T-cell (primary cell): ENCODE data around the gene TMEM235. TPM values are rescaled to one million over a fixed set of nuclear protein-coding genes. Genes with fewer than 3 reads are reported as not detected.

Source experiments
- ATAC-seq, 4 experiments: fragments of 200-7000 bp in 3 of 4; fragments of 150-1000 bp in 1 of 4; cut with Tn5 transposase; replicated peaks in 1 of 4; 1 replicate in 3 of 4; 2 replicates in 1 of 4; pipeline ENCODE4 v1.10.0; 2021; ENCODE audit warnings: moderate library complexity in 3 of 4, mild to moderate bottlenecking in 2 of 4, moderate number of reproducible peaks in 1 of 4
- CTCF ChIA-PET, 2 donors: fragments of 300-600 bp; sonication (Branson Sonifier 250); formaldehyde crosslinking; loops; one replicate each; lab custom pipeline; 2022; ENCODE audit warnings: antibody characterized with exemption in 2 of 2; lab: Charles Lee
- POLR2A ChIA-PET, 2 donors: fragments of 300-600 bp; sonication (Branson Sonifier 250); formaldehyde crosslinking; loops; one replicate each; lab custom pipeline; 2022; ENCODE audit warnings: antibody characterized with exemption in 2 of 2; lab: Charles Lee
- DNase-seq, 35 experiments: peaks; one replicate each; pipeline versions ENCODE4 v3.0.0 to v3.0.0-alpha.2; 2013 to 2023
- H3K27ac ChIP-seq: one replicate; pipeline ENCODE4 v1.5.1; 2013; ENCODE audit warnings: low read length
- H3K27me3 ChIP-seq, 2 experiments: replicated peaks in 1 of 2; 1 replicate in 1 of 2; 2 replicates in 1 of 2; pipeline versions ENCODE4 v1.6.1 to v1.7.0; 2013; ENCODE audit warnings: low read length in 1 of 2, mixed read lengths in 1 of 2; ENCODE audit not compliant: control insufficient read depth in 2 of 2, insufficient read depth in 2 of 2; ENCODE audit errors: extremely low read depth in 1 of 2
- H3K36me3 ChIP-seq, 2 donors: 1 replicate in 1 of 2; 2 replicates in 1 of 2; pipeline versions ENCODE4 v1.6.1 to v1.7.0; 2013; ENCODE audit warnings: low read length in 1 of 2; ENCODE audit not compliant: control insufficient read depth in 2 of 2, insufficient read depth in 1 of 2; ENCODE audit errors: extremely low read depth in 1 of 2
- H3K4me1 ChIP-seq, 2 experiments: 1 replicate in 1 of 2; 2 replicates in 1 of 2; pipeline versions ENCODE4 v1.6.1 to v1.7.0; 2013; ENCODE audit warnings: low read length in 2 of 2, mixed read lengths in 1 of 2; ENCODE audit not compliant: insufficient read depth in 2 of 2, control insufficient read depth in 1 of 2; ENCODE audit errors: extremely low read depth in 1 of 2
- H3K4me3 ChIP-seq, 2 donors: 1 replicate in 1 of 2; 2 replicates in 1 of 2; pipeline versions ENCODE4 v1.5.1 to v1.7.0; 2013; ENCODE audit warnings: mild to moderate bottlenecking in 2 of 2, low read length in 1 of 2, moderate library complexity in 1 of 2; ENCODE audit not compliant: control insufficient read depth in 1 of 2; ENCODE audit errors: extremely low read depth in 1 of 2
- H3K9me3 ChIP-seq: 2 replicates; pipeline ENCODE4 v1.7.0; 2013
- H3K27ac Mint-ChIP-seq, 2 donors: one replicate each; pipeline ENCODE4 v1.8.0; 2020 to 2021; ENCODE audit warnings: mild to moderate bottlenecking in 2 of 2, mixed read lengths in 2 of 2
- H3K27me3 Mint-ChIP-seq, 2 donors: one replicate each; pipeline ENCODE4 v1.8.0; 2021 to 2022; ENCODE audit warnings: mixed read lengths in 2 of 2
- H3K36me3 Mint-ChIP-seq: one replicate; pipeline ENCODE4 v1.8.0; 2021; ENCODE audit warnings: mixed read lengths
- H3K4me1 Mint-ChIP-seq, 3 donors: one replicate each; pipeline ENCODE4 v1.8.0; 2020 to 2022; ENCODE audit warnings: mixed read lengths in 3 of 3, mild to moderate bottlenecking in 1 of 3
- H3K4me3 Mint-ChIP-seq, 3 donors: one replicate each; pipeline ENCODE4 v1.8.0; 2020 to 2022; ENCODE audit warnings: mild to moderate bottlenecking in 3 of 3, mixed read lengths in 3 of 3, moderate library complexity in 3 of 3
- H3K9me3 Mint-ChIP-seq, 3 donors: one replicate each; pipeline ENCODE4 v1.8.0; 2020 to 2022; ENCODE audit warnings: mixed read lengths in 3 of 3
- WGBS: methylation state at CpG from one replicate; pipeline ENCODE4 v1.1.5; 2013; ENCODE audit warnings: missing lambda C conversion rate; ENCODE audit not compliant: insufficient coverage; 5-methylcytosine and 5-hydroxymethylcytosine counted together
- total RNA-seq, 35 experiments: library from RNA in 6 of 35; stranded (reverse) in 6 of 35; fragments of 120-200 nt in 1 of 35; gene quantifications; one replicate each; pipeline versions ENCODE4 v1.2.1 to v1.2.4 and lab custom pipeline; 2013 to 2026

The TMEM235 gene
- total RNA-seq, 5 donors from 2014 or later (not counting 1 experiment from before 2014, with no cell fraction given) = not detected

- POLR2A ChIA-PET = no interaction called here
- peaks cover 0 to 12% of the 10 kb centered on the region in 2 experiments for H3K4me1 ChIP-seq
- no peak for ATAC-seq
- peaks cover 0 to 23% of the 10 kb centered on the region in 2 experiments for H3K27me3 ChIP-seq
- no peak overlapping the region for H3K4me3 ChIP-seq
- H3K4me1 Mint-ChIP-seq = peaks cover 4 to 14% (median 6%) of the 10 kb centered on the region in 3 donors
- no peak overlapping the region for H3K27ac ChIP-seq
- no peaks in the 10 kb centered on the region for H3K9me3 ChIP-seq
- no peak overlapping the region for H3K27ac Mint-ChIP-seq
- H3K4me3 Mint-ChIP-seq = no peak overlapping the region
- CTCF ChIA-PET = interaction anchor here in 1 of 2 donors (0.5 to 0.6 kb wide), 2 partner anchors 43 to 124 kb away, joined by 3 read pairs; no protein-coding TSS in a partner anchor
- H3K36me3 Mint-ChIP-seq = no peaks in the 10 kb centered on the region
- peaks cover 5 to 6% of the 10 kb centered on the region in 2 donors for H3K27me3 Mint-ChIP-seq
- H3K36me3 ChIP-seq = no peaks in the 10 kb centered on the region
- no peaks in the 10 kb centered on the region for H3K9me3 Mint-ChIP-seq
- no peak for DNase-seq
- WGBS = 97% methylated on average over 20 of the region's 27 CpGs
Measured at GRCh38 chr17:78224231-78225087, 7.0 kb upstream of the TMEM235 start.

DNA sequence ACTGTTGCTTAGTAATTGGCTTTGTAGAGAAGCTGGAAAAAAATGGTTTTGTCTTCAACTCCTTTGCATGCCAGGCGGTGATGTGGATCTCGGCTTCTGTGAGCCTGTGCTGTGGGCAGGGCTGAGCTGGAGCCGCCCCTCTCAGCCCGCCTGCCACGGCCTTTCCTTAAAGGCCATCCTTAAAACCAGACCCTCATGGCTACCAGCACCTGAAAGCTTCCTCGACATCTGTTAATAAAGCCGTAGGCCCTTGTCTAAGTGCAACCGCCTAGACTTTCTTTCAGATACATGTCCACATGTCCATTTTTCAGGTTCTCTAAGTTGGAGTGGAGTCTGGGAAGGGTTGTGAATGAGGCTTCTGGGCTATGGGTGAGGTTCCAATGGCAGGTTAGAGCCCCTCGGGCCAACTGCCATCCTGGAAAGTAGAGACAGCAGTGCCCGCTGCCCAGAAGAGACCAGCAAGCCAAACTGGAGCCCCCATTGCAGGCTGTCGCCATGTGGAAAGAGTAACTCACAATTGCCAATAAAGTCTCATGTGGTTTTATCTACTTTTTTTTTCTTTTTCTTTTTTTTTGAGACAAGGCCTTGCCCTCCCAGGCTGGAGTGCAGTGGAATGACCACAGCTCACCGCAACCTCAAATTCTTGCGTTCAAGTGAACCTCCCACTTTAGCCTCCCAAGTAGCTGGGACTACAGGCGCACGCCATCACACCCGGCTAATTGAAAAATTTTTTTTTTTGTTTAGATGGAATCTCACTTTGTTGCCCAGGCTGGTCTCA, 6.2 kb upstream of the TMEM235 start:
- Histone ChIP-seq H3K9me3 (no peaks in the 10 kb centered on the region), H3K27ac (no peak overlapping the region), H3K4me3 (no peak overlapping the region), H3K4me1 (peaks cover 0 to 12% of the 10 kb centered on the region in 2 experiments), H3K36me3 (no peaks in the 10 kb centered on the region), H3K27me3 (peaks cover 0 to 29% of the 10 kb centered on the region in 2 experiments)
- Mint-ChIP-seq H3K4me3 (no peak overlapping the region), H3K27me3 (peaks cover 7 to 9% of the 10 kb centered on the region in 2 donors), H3K9me3 (no peaks in the 10 kb centered on the region), H3K4me1 (peaks cover 4 to 14% (median 6%) of the 10 kb centered on the region in 3 donors), H3K27ac (no peak overlapping the region), H3K36me3 (no peaks in the 10 kb centered on the region)
- ATAC-seq (no peak), DNase-seq (no peak)
- CTCF ChIA-PET = interaction anchor here in 1 of 2 donors (0.6 kb wide), 1 partner anchor 44 kb away, joined by 3 read pairs; no protein-coding TSS in a partner anchor
- WGBS = 100% methylated on average over 4 of the region's 16 CpGs
- POLR2A ChIA-PET = interaction anchor here in 1 of 2 donors (0.5 kb wide), 1 partner anchor 83 kb away, joined by 3 read pairs; no protein-coding TSS in a partner anchor

- POLR2A ChIA-PET = interaction anchor here (0.5 to 0.7 kb wide), 2 partner anchors 82 to 138 kb away, joined by 3 read pairs; no protein-coding TSS in a partner anchor
- H3K27ac Mint-ChIP-seq = no peak overlapping the region
- no peaks in the 10 kb centered on the region for H3K36me3 Mint-ChIP-seq
Measured at GRCh38 chr17:78226055-78226758, 5.2 kb upstream of the TMEM235 start.

GRCh38 chr17:78226759-78227454, 4.5 kb upstream of the TMEM235 start:
- 28% methylated on average over 8 of the region's 20 CpGs for WGBS

More at GRCh38 chr17:78226055-78226758, 5.2 kb upstream of the TMEM235 start:
- no peak overlapping the region for H3K4me3 Mint-ChIP-seq
- Histone ChIP-seq H3K4me3 (no peak overlapping the region), H3K36me3 (no peaks in the 10 kb centered on the region), H3K27ac (no peak overlapping the region), H3K9me3 (no peaks in the 10 kb centered on the region), H3K4me1 (peaks cover 0 to 13% of the 10 kb centered on the region in 2 experiments), H3K27me3 (peaks cover 1 to 39% of the 10 kb centered on the region in 2 experiments)
- ATAC-seq = no peak
- CTCF ChIA-PET = no interaction called here
- peaks cover 14 to 18% of the 10 kb centered on the region in 2 donors for H3K27me3 Mint-ChIP-seq
- no peak for DNase-seq
- WGBS = 89% methylated on average over 10 of the region's 12 CpGs
- peaks cover 7 to 14% (median 13%) of the 10 kb centered on the region in 3 donors for H3K4me1 Mint-ChIP-seq
- no peaks in the 10 kb centered on the region for H3K9me3 Mint-ChIP-seq

DNA sequence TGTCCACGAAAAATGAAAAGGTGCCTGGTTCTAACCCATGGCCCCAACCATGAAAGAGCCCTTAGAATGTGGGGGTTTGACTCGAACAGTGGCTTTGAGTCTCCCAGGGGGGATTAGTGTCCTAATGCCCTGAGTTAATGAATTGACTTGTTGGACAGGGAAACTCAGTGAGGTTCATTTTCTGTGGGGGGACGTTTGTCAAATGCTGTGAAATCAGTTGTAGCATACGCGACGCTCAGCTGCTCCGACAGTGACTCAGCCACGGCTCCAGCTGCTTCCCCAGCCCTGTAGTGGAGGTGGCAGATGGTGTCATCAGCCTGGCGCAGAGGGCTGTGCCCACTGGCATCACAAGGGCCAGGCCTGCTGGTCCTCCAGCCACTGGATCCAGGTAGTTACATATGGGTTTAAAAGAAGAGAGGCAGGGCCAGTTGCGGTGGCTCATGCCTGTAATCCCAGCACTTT, 3.9 kb upstream of the TMEM235 start:
- no peak for ATAC-seq
- Histone ChIP-seq H3K9me3 (no peaks in the 10 kb centered on the region), H3K4me1 (peaks cover 0 to 23% of the 10 kb centered on the region in 2 experiments), H3K27me3 (peaks cover 3 to 49% of the 10 kb centered on the region in 2 experiments), H3K36me3 (no peaks in the 10 kb centered on the region), H3K4me3 (no peak overlapping the region), H3K27ac (no peak overlapping the region)
- ChIA-PET CTCF (interaction anchor here in 1 of 2 donors (0.6 kb wide), 1 partner anchor 142 kb away, joined by 3 read pairs; no protein-coding TSS in a partner anchor), POLR2A (no interaction called here)
- H3K4me3 Mint-ChIP-seq = no peak overlapping the region
- H3K4me1 Mint-ChIP-seq = peaks cover 13 to 20% (median 19%) of the 10 kb centered on the region in 3 donors
- DNase-seq = no peak
- no peak overlapping the region for H3K27ac Mint-ChIP-seq
- peaks cover 20 to 27% of the 10 kb centered on the region in 2 donors for H3K27me3 Mint-ChIP-seq
- 53% methylated on average over 7 of the region's 10 CpGs for WGBS
- no peaks in the 10 kb centered on the region for H3K36me3 Mint-ChIP-seq
- no peaks in the 10 kb centered on the region for H3K9me3 Mint-ChIP-seq

More at GRCh38 chr17:78226759-78227454, 4.5 kb upstream of the TMEM235 start:
- Histone ChIP-seq H3K36me3 (no peaks in the 10 kb centered on the region), H3K9me3 (no peaks in the 10 kb centered on the region), H3K4me3 (no peak overlapping the region), H3K4me1 (peaks cover 0 to 18% of the 10 kb centered on the region in 2 experiments), H3K27ac (no peak overlapping the region), H3K27me3 (peaks cover 3 to 44% of the 10 kb centered on the region in 2 experiments)
- Mint-ChIP-seq H3K27ac (no peak overlapping the region), H3K27me3 (peaks cover 15 to 22% of the 10 kb centered on the region in 2 donors), H3K9me3 (no peaks in the 10 kb centered on the region), H3K4me1 (peaks cover 9 to 15% (median 14%) of the 10 kb centered on the region in 3 donors), H3K36me3 (no peaks in the 10 kb centered on the region), H3K4me3 (no peak overlapping the region)
- no peak for DNase-seq
- ChIA-PET CTCF (interaction anchor here in 1 of 2 donors (0.6 kb wide), 1 partner anchor 142 kb away, joined by 3 read pairs; no protein-coding TSS in a partner anchor), POLR2A (interaction anchor here in 1 of 2 donors (0.7 kb wide), 1 partner anchor 139 kb away, joined by 3 read pairs; no protein-coding TSS in a partner anchor)
- ATAC-seq = no peak
